Gastrocnemius medialis (tissue), 4 donors: ENCODE measurements around the gene RBFA. TPM values are rescaled to one million over a fixed set of nuclear protein-coding genes. Genes with fewer than 3 reads are reported as not detected.

Experiments
- ATAC-seq, 2 donors: fragments of 150-250 bp; one replicate each; pipeline ENCODE4 v1.9.1; 2016
- DNase-seq, 2 donors: peaks; one replicate each; pipeline ENCODE4 v3.0.0-alpha.2; 2019
- H3K27ac ChIP-seq, 4 donors: fragments of 200-600 bp; sonication (generic); 1 replicate in 1 of 4; 2 replicates in 3 of 4; pipeline ENCODE4 v1.5.1; 2016 to 2018; ENCODE audit warnings: mild to moderate bottlenecking in 2 of 4, moderate library complexity in 1 of 4
- H3K27me3 ChIP-seq, 3 donors: fragments of 200-600 bp; sonication (generic) in 2 of 3; 1 replicate in 1 of 3; 2 replicates in 2 of 3; pipeline versions ENCODE4 v1.5.1 to v1.6.0; 2016 to 2019; ENCODE audit warnings: mild to moderate bottlenecking in 1 of 3, moderate library complexity in 1 of 3
- H3K36me3 ChIP-seq, 2 donors: fragments of 200-600 bp; sonication (generic) in 1 of 2; one replicate each; pipeline ENCODE4 v1.5.1; 2017 to 2018
- H3K4me1 ChIP-seq, 2 donors: fragments of 200-600 bp; sonication (generic) in 1 of 2; one replicate each; pipeline ENCODE4 v1.5.1; 2016 to 2017; ENCODE audit warnings: mild to moderate bottlenecking in 2 of 2
- H3K4me3 ChIP-seq, 4 donors: fragments of 200-600 bp; sonication (generic) in 3 of 4; 1 replicate in 1 of 4; 2 replicates in 3 of 4; pipeline ENCODE4 v1.5.1; 2016 to 2019; ENCODE audit warnings: mild to moderate bottlenecking in 2 of 4
- H3K9me3 ChIP-seq, 3 donors: fragments of 200-600 bp; sonication (generic) in 2 of 3; 1 replicate in 1 of 3; 2 replicates in 2 of 3; pipeline ENCODE4 v1.5.1; 2016 to 2019
- POLR2A ChIP-seq, 2 donors: fragments of 450-650 bp; IDR thresholded peaks; one replicate each; pipeline ENCODE4 v1.6.1; 2017; ENCODE audit warnings: antibody characterized with exemption in 2 of 2, mild to moderate bottlenecking in 2 of 2, moderate library complexity in 2 of 2
- in situ Hi-C, 4 donors: fragments of 200-750 bp; cut with MboI; loops; one replicate each; pipeline versions ENCODE4 v1.15.0 to v1.8.0; 2017; ENCODE audit warnings: low sequenced_read_pairs in 4 of 4
- intact Hi-C: fragments of 100-400 bp; cut with DNase I; formaldehyde crosslinking; loops from one replicate; pipeline ENCODE4 v1.15.1; 2023; ENCODE audit warnings: low total_unique reads
- total RNA-seq, 4 donors: library from RNA; depleted of rRNA; stranded (reverse); fragments of >200 nt; gene quantifications; one replicate each; pipeline versions ENCODE4 v1.1.0 to v1.2.3, GENCODE V29; 2016
- TF ChIP-seq, protein P1 (sequence below), 5 experiments: fragments of 450-650 bp in 3 of 5; fragments of 200-600 bp in 2 of 5; sonication (generic) in 2 of 5; IDR thresholded peaks in 4 of 5; conservative IDR thresholded peaks in 1 of 5; 1 replicate in 4 of 5; 2 replicates in 1 of 5; pipeline ENCODE4 v1.5.1; 2016 to 2019; ENCODE audit warnings: antibody characterized with exemption in 5 of 5, mild to moderate bottlenecking in 3 of 5, moderate library complexity in 3 of 5

RBFA gene
- total RNA-seq, 4 donors from 2014 or later: 26.6 to 37.4 (median 32.3) TPM

DNA sequence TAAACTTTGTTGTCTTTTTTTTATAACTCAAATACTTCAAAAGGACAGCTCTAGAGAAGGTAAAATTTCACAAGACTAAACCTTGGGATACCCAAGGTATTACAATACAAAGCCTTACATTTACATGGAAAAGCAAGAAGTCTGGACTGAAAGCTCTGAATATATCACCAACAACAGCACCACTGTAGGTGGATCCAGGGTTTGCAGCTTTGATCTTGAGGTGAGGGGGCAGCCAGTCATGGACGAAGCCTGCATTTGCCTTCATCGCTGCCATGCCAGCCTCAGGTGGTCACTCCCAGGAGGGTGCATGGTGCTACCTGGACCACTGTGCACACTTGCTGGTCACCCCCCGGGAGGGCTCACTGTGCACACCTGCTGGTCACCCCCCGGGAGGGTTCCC, 36.6 kb downstream of the RBFA start:
- Histone ChIP-seq H3K36me3 (peaks cover 0 to 11% of the 10 kb centered on the region in 2 donors), H3K4me3 (no peak overlapping the region), H3K9me3 (no peaks in the 10 kb centered on the region), H3K4me1 (no peaks in the 10 kb centered on the region), H3K27me3 (no peaks in the 10 kb centered on the region), H3K27ac (no peak overlapping the region)
- in situ Hi-C loops: no loop called here
- intact Hi-C loops: no loop called here
- TF ChIP-seq POLR2A (IDR thresholded peaks at IDR 0.05): no peak
- TF ChIP-seq, protein P1, sequence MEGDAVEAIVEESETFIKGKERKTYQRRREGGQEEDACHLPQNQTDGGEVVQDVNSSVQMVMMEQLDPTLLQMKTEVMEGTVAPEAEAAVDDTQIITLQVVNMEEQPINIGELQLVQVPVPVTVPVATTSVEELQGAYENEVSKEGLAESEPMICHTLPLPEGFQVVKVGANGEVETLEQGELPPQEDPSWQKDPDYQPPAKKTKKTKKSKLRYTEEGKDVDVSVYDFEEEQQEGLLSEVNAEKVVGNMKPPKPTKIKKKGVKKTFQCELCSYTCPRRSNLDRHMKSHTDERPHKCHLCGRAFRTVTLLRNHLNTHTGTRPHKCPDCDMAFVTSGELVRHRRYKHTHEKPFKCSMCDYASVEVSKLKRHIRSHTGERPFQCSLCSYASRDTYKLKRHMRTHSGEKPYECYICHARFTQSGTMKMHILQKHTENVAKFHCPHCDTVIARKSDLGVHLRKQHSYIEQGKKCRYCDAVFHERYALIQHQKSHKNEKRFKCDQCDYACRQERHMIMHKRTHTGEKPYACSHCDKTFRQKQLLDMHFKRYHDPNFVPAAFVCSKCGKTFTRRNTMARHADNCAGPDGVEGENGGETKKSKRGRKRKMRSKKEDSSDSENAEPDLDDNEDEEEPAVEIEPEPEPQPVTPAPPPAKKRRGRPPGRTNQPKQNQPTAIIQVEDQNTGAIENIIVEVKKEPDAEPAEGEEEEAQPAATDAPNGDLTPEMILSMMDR (IDR thresholded peaks at IDR 0.05 in 4 of 5, conservative IDR thresholded peaks at IDR 0.05 in 1 of 5): no peak
- ATAC-seq: no peak
- no peak for DNase-seq

DNA sequence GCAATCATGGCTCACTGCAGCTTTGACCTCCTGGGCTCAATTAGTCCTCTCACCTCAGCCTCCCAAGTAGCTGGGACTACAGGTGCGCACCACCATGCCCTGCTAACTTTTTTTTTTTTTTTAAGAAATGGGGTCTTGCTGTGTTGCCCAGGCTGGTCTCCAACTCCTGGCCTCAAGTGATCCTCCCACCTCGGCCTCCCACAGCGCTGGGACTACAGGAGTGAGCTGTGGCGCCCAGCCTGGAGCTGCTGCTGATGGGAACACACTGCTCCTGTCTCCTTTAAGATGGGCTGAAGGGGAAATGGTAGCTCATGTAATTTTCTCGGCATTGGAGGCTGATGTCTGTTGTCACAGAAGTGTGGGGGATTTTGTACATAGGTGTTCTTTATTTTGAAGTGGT, 39.9 kb downstream of the RBFA start:
- Histone ChIP-seq H3K27me3 (no peaks in the 10 kb centered on the region), H3K9me3 (no peaks in the 10 kb centered on the region), H3K27ac (no peak overlapping the region), H3K4me1 (no peaks in the 10 kb centered on the region), H3K36me3 (peaks cover 0 to 11% of the 10 kb centered on the region in 2 donors), H3K4me3 (no peak overlapping the region)
- DNase-seq (no peak), ATAC-seq (no peak)
- intact Hi-C loops: no loop called here
- in situ Hi-C loops: no loop called here
- TF ChIP-seq, protein P1 (IDR thresholded peaks at IDR 0.05 in 4 of 5, conservative IDR thresholded peaks at IDR 0.05 in 1 of 5): no peak
- no peak for TF ChIP-seq POLR2A (IDR thresholded peaks at IDR 0.05)

DNA sequence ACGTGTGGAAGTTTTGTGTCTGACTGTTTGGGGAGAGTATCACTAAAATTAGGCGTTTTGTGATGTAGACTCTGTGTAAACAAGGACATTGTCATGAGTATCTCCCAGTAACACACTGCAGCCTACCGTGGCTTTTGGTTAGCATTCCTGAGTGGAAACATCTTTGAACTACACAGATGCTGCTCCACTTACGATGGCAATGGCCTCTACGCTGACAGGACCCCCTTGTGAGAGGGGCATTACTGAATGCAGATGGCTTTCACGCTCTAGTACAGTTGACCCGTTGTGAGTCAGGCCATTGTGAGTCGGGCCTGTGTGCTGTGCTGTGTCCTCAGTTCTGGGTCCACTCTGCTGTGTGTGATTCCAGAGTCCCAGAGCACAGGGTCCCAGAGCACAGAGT, 40.5 kb downstream of the RBFA start:
- Histone ChIP-seq H3K36me3 (peaks cover 0 to 11% of the 10 kb centered on the region in 2 donors), H3K4me1 (no peaks in the 10 kb centered on the region), H3K4me3 (no peak overlapping the region), H3K9me3 (no peaks in the 10 kb centered on the region), H3K27ac (no peak overlapping the region), H3K27me3 (no peaks in the 10 kb centered on the region)
- no peak for TF ChIP-seq POLR2A (IDR thresholded peaks at IDR 0.05)
- TF ChIP-seq, protein P1 (IDR thresholded peaks at IDR 0.05 in 4 of 5, conservative IDR thresholded peaks at IDR 0.05 in 1 of 5): no peak
- intact Hi-C loops: no loop called here
- no peak for DNase-seq
- no peak for ATAC-seq
- in situ Hi-C loops: no loop called here

DNA sequence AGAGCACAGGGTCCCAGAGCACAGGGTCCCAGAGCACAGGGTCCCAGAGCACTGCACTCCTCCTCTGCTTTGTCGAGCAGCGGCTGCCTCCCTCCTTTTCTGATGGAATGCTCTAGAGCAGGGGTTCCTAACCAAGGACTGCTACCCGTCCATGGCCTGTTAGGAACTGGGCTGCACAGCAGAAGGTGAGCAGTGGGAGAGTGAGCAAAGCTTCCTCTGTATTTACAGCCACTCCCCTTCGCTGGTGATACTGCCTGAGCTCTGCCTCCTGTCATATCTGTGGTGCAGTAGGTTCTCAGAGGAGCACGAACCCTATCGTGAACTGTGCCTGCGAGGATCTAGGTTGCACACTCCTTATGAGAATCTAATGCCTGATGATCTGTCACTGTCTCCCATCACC, 41.7 kb downstream of the RBFA start:
- intact Hi-C loops: no loop called here
- Histone ChIP-seq H3K4me1 (no peaks in the 10 kb centered on the region), H3K36me3 (peaks cover 0 to 11% of the 10 kb centered on the region in 2 donors), H3K4me3 (no peak overlapping the region), H3K9me3 (no peaks in the 10 kb centered on the region), H3K27me3 (no peaks in the 10 kb centered on the region), H3K27ac (no peak overlapping the region)
- in situ Hi-C loops: no loop called here
- ATAC-seq: no peak
- DNase-seq: no peak
- no peak for TF ChIP-seq POLR2A (IDR thresholded peaks at IDR 0.05)
- TF ChIP-seq, protein P1 (IDR thresholded peaks at IDR 0.05 in 4 of 5, conservative IDR thresholded peaks at IDR 0.05 in 1 of 5): no peak

DNA sequence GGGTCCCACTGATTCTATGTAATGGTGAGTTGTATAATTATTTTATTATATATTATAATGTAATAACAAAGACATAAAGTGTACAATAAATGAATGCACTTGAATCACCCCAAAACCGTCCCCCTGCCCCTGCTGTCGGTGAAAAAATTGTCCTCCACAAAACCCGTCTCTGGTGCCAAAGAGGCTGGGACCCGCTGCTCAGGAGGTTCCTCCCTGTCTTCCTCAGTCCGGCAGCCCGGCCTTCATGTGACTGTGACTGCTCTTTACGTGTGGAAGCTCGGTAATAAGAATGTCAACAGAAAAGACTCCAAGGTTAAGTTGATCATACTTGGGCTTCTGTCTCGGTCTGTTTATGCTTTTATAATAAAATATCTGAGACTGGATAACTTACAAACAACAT, 42.1 kb downstream of the RBFA start:
- ATAC-seq: no peak
- H3K27ac ChIP-seq: no peak overlapping the region
- intact Hi-C loops: no loop called here
- H3K4me1 ChIP-seq: no peaks in the 10 kb centered on the region
- H3K4me3 ChIP-seq: no peak overlapping the region
- DNase-seq: no peak
- H3K9me3 ChIP-seq: no peaks in the 10 kb centered on the region
- H3K27me3 ChIP-seq: no peaks in the 10 kb centered on the region
- in situ Hi-C loops: no loop called here
- H3K36me3 ChIP-seq: peaks cover 0 to 11% of the 10 kb centered on the region in 2 donors
- no peak for TF ChIP-seq POLR2A (IDR thresholded peaks at IDR 0.05)
- TF ChIP-seq, protein P1 (IDR thresholded peaks at IDR 0.05 in 4 of 5, conservative IDR thresholded peaks at IDR 0.05 in 1 of 5): no peak
